ENCODE results near the gene IFITM2.
A peak's percentile ranks its signal among the peaks of the same experiment; 100 is the strongest.

IFITM2 gene

GRCh38 chr11:272195-272930 is 35.3 kb upstream of the IFITM2 start:
- Histone ChIP-seq H3K36me3 (ENCODE audit: control insufficient read depth, insufficient read depth, low read length) (no peaks in the 10 kb centered on the region), H3K27me3 (ENCODE audit: control insufficient read depth, insufficient read depth, low read length) (peaks cover under 1% of the 10 kb centered on the region; the same call in 1 of the 2 replicates), H3K27ac (ENCODE audit: low read depth, low read length) (no peak overlapping the region), H3K9ac (ENCODE audit: low read depth, low read length) (no peak overlapping the region), H3K4me3 (ENCODE audit: low read depth, low read length) (no peak overlapping the region), H3K4me1 (ENCODE audit: control insufficient read depth, insufficient read depth, low read length) (peaks cover 25% of the 10 kb centered on the region), H3K9me3 (ENCODE audit: control insufficient read depth, insufficient read depth, low read length) (no peaks in the 10 kb centered on the region)

GRCh38 chr11:272931-273198 is 34.8 kb upstream of the IFITM2 start:
- Histone ChIP-seq H3K4me3 (ENCODE audit: low read depth, low read length) (no peak overlapping the region), H3K9ac (ENCODE audit: low read depth, low read length) (no peak overlapping the region), H3K9me3 (ENCODE audit: control insufficient read depth, insufficient read depth, low read length) (no peaks in the 10 kb centered on the region), H3K27me3 (ENCODE audit: control insufficient read depth, insufficient read depth, low read length) (peaks cover 5% of the 10 kb centered on the region), H3K27ac (ENCODE audit: low read depth, low read length) (no peak overlapping the region), H3K36me3 (ENCODE audit: control insufficient read depth, insufficient read depth, low read length) (no peaks in the 10 kb centered on the region), H3K4me1 (ENCODE audit: control insufficient read depth, insufficient read depth, low read length) (peaks cover 22% of the 10 kb centered on the region)

- no peak overlapping the region for H3K4me3 ChIP-seq (ENCODE audit: low read depth, low read length)
- no peaks in the 10 kb centered on the region for H3K9me3 ChIP-seq (ENCODE audit: control insufficient read depth, insufficient read depth, low read length)
- H3K9ac ChIP-seq (ENCODE audit: low read depth, low read length): no peak overlapping the region
- H3K36me3 ChIP-seq (ENCODE audit: control insufficient read depth, insufficient read depth, low read length): no peaks in the 10 kb centered on the region
- H3K4me1 ChIP-seq (ENCODE audit: control insufficient read depth, insufficient read depth, low read length): peaks cover 5% of the 10 kb centered on the region
- no peak overlapping the region for H3K27ac ChIP-seq (ENCODE audit: low read depth, low read length)
- H3K27me3 ChIP-seq (ENCODE audit: control insufficient read depth, insufficient read depth, low read length): peaks cover 39% of the 10 kb centered on the region
Measured at GRCh38 chr11:276219-276618, 31.4 kb upstream of the IFITM2 start.

GRCh38 chr11:278001-278951 is 29.3 kb upstream of the IFITM2 start, which contains the start of gene NLRP6:
Gene NLRP6, plus strand, starts transcription at chr11:278407. Its CDS starts 163 bp downstream, at chr11:278570.
- peaks cover 58% of the 10 kb centered on the region for H3K27me3 ChIP-seq (ENCODE audit: control insufficient read depth, insufficient read depth, low read length)
- H3K4me3 ChIP-seq (ENCODE audit: low read depth, low read length): no peak within 1 kb of the TSS
- peaks cover 5% of the 10 kb centered on the region for H3K4me1 ChIP-seq (ENCODE audit: control insufficient read depth, insufficient read depth, low read length)
- H3K27ac ChIP-seq (ENCODE audit: low read depth, low read length): no peak within 1 kb of the TSS
- H3K9me3 ChIP-seq (ENCODE audit: control insufficient read depth, insufficient read depth, low read length): no peaks in the 10 kb centered on the region
- no peaks in the 10 kb centered on the region for H3K36me3 ChIP-seq (ENCODE audit: control insufficient read depth, insufficient read depth, low read length)
- no peak within 1 kb of the TSS for H3K9ac ChIP-seq (ENCODE audit: low read depth, low read length)

GRCh38 chr11:279040-279965 is 28.3 kb upstream of the IFITM2 start:
- no peaks in the 10 kb centered on the region for H3K36me3 ChIP-seq (ENCODE audit: control insufficient read depth, insufficient read depth, low read length)
- 0 out of 2 replicates have a peak overlapping the region, but pooled peaks have one; percentile 51 for H3K4me3 ChIP-seq (ENCODE audit: low read depth, low read length)
- peaks cover 63% of the 10 kb centered on the region for H3K27me3 ChIP-seq (ENCODE audit: control insufficient read depth, insufficient read depth, low read length)
- no peak overlapping the region for H3K9ac ChIP-seq (ENCODE audit: low read depth, low read length)
- peaks cover 5% of the 10 kb centered on the region for H3K4me1 ChIP-seq (ENCODE audit: control insufficient read depth, insufficient read depth, low read length)
- H3K9me3 ChIP-seq (ENCODE audit: control insufficient read depth, insufficient read depth, low read length): no peaks in the 10 kb centered on the region
- H3K27ac ChIP-seq (ENCODE audit: low read depth, low read length): no peak overlapping the region

GRCh38 chr11:279966-280705 is 27.5 kb upstream of the IFITM2 start:
- Histone ChIP-seq H3K27me3 (ENCODE audit: control insufficient read depth, insufficient read depth, low read length) (peaks cover 63% of the 10 kb centered on the region), H3K9me3 (ENCODE audit: control insufficient read depth, insufficient read depth, low read length) (no peaks in the 10 kb centered on the region), H3K27ac (ENCODE audit: low read depth, low read length) (no peak overlapping the region), H3K4me1 (ENCODE audit: control insufficient read depth, insufficient read depth, low read length) (peaks cover 1% of the 10 kb centered on the region), H3K4me3 (ENCODE audit: low read depth, low read length) (peak overlapping the region; percentile 51), H3K9ac (ENCODE audit: low read depth, low read length) (no peak overlapping the region), H3K36me3 (ENCODE audit: control insufficient read depth, insufficient read depth, low read length) (no peaks in the 10 kb centered on the region)

GRCh38 chr11:280706-281485 is 26.7 kb upstream of the IFITM2 start:
- peak overlapping the region; percentile 51; the same call in 1 of the 2 replicates for H3K4me3 ChIP-seq (ENCODE audit: low read depth, low read length)
- H3K27me3 ChIP-seq (ENCODE audit: control insufficient read depth, insufficient read depth, low read length): peaks cover 65% of the 10 kb centered on the region
- no peaks in the 10 kb centered on the region for H3K9me3 ChIP-seq (ENCODE audit: control insufficient read depth, insufficient read depth, low read length)
- H3K9ac ChIP-seq (ENCODE audit: low read depth, low read length): no peak overlapping the region
- H3K36me3 ChIP-seq (ENCODE audit: control insufficient read depth, insufficient read depth, low read length): no peaks in the 10 kb centered on the region
- H3K4me1 ChIP-seq (ENCODE audit: control insufficient read depth, insufficient read depth, low read length): no peaks in the 10 kb centered on the region; the same call in 1 of the 2 replicates
- H3K27ac ChIP-seq (ENCODE audit: low read depth, low read length): no peak overlapping the region

GRCh38 chr11:281486-282161 is 26.0 kb upstream of the IFITM2 start:
- Histone ChIP-seq H3K36me3 (ENCODE audit: control insufficient read depth, insufficient read depth, low read length) (no peaks in the 10 kb centered on the region), H3K4me3 (ENCODE audit: low read depth, low read length) (no peak overlapping the region), H3K4me1 (ENCODE audit: control insufficient read depth, insufficient read depth, low read length) (no peaks in the 10 kb centered on the region; the same call in 1 of the 2 replicates), H3K27me3 (ENCODE audit: control insufficient read depth, insufficient read depth, low read length) (peaks cover 70% of the 10 kb centered on the region), H3K9me3 (ENCODE audit: control insufficient read depth, insufficient read depth, low read length) (no peaks in the 10 kb centered on the region), H3K9ac (ENCODE audit: low read depth, low read length) (no peak overlapping the region), H3K27ac (ENCODE audit: low read depth, low read length) (no peak overlapping the region)

- Histone ChIP-seq H3K9me3 (ENCODE audit: control insufficient read depth, insufficient read depth, low read length) (no peaks in the 10 kb centered on the region), H3K36me3 (ENCODE audit: control insufficient read depth, insufficient read depth, low read length) (no peaks in the 10 kb centered on the region), H3K9ac (ENCODE audit: low read depth, low read length) (no peak overlapping the region), H3K4me1 (ENCODE audit: control insufficient read depth, insufficient read depth, low read length) (no peaks in the 10 kb centered on the region; the same call in 1 of the 2 replicates), H3K27me3 (ENCODE audit: control insufficient read depth, insufficient read depth, low read length) (peaks cover 73% of the 10 kb centered on the region), H3K27ac (ENCODE audit: low read depth, low read length) (no peak overlapping the region), H3K4me3 (ENCODE audit: low read depth, low read length) (no peak overlapping the region)
Measured at GRCh38 chr11:282171-282570, 25.4 kb upstream of the IFITM2 start.

All from HUES48 (cell line).